H1 (cell line): ENCODE results near the gene TMUB2. TPM values are rescaled to one million over a fixed set of nuclear protein-coding genes. Genes with fewer than 3 reads are reported as not detected.

Experiments
- CTCF ChIA-PET: fragments of 300-600 bp; sonication (Branson Sonifier 250); formaldehyde crosslinking; loops from one replicate; lab custom pipeline; 2021; ENCODE audit not compliant: partially characterized antibody; lab: Charles Lee
- POLR2A ChIA-PET: fragments of 300-600 bp; sonication (Branson Sonifier 250); formaldehyde crosslinking; loops from one replicate; lab custom pipeline; 2021; ENCODE audit warnings: inconsistent platforms; ENCODE audit not compliant: partially characterized antibody; lab: Charles Lee
- DNase-seq, 2 experiments: peaks; one replicate each; pipeline versions ENCODE4 v3.0.0 to v3.0.0-alpha.2; 2010 to 2022; ENCODE audit warnings: low spot score in 2 of 2, low read depth in 1 of 2, mixed read lengths in 1 of 2
- FAIRE-seq: peaks from 2 replicates; lab custom pipeline; 2011; peaks lifted over from hg19 to GRCh38; lab: Jason Lieb, UNC
- H2AFZ ChIP-seq: 2 replicates; pipeline ENCODE4 v1.8.1; 2012; ENCODE audit warnings: low read length, inconsistent platforms
- H2AK5ac ChIP-seq: 2 replicates; pipeline ENCODE4 v1.6.1; 2013; ENCODE audit warnings: low read depth, low read length
- H2BK120ac ChIP-seq: replicated peaks from 2 replicates; pipeline ENCODE3; 2013; ENCODE audit warnings: low read depth, low read length, inconsistent platforms
- H2BK12ac ChIP-seq: 2 replicates; pipeline ENCODE4 v1.6.1; 2013; ENCODE audit warnings: low read depth, low read length
- H2BK15ac ChIP-seq: 2 replicates; pipeline ENCODE4 v1.6.1; 2013; ENCODE audit warnings: low read length
- H2BK20ac ChIP-seq: 2 replicates; pipeline ENCODE4 v1.6.1; 2013; ENCODE audit warnings: low read length
- H2BK5ac ChIP-seq: 2 replicates; pipeline ENCODE4 v1.6.1; 2013; ENCODE audit warnings: low read depth, low read length
- H3K14ac ChIP-seq: 2 replicates; pipeline ENCODE4 v1.6.1; 2013; ENCODE audit warnings: inconsistent platforms; ENCODE audit not compliant: insufficient read length
- H3K18ac ChIP-seq: 2 replicates; pipeline ENCODE4 v1.6.1; 2013; ENCODE audit warnings: low read length; ENCODE audit errors: extremely low read depth
- H3K23ac ChIP-seq: 2 replicates; pipeline ENCODE4 v1.6.1; 2013; ENCODE audit warnings: inconsistent platforms; ENCODE audit not compliant: insufficient read length
- H3K23me2 ChIP-seq: 2 replicates; pipeline ENCODE4 v1.6.1; 2013; ENCODE audit warnings: low read depth, low read length
- H3K27ac ChIP-seq: 2 replicates; pipeline ENCODE4 v1.6.1; 2011; ENCODE audit warnings: low read depth, low read length, inconsistent platforms
- H3K27me3 ChIP-seq, 4 experiments: replicated peaks in 1 of 4; 1 replicate in 1 of 4; 2 replicates in 3 of 4; pipeline versions ENCODE4 v1.6.1 to v1.8.1; 2011 to 2013; ENCODE audit warnings: low read length in 3 of 4, mild to moderate bottlenecking in 3 of 4, inconsistent platforms in 2 of 4, mixed read lengths in 2 of 4, moderate library complexity in 1 of 4; ENCODE audit not compliant: control insufficient read depth in 3 of 4, insufficient read depth in 3 of 4; ENCODE audit errors: extremely low read depth in 1 of 4
- H3K36me3 ChIP-seq, 4 experiments: 2 replicates each; pipeline versions ENCODE4 v1.6.1 to v1.8.1; 2011 to 2013; ENCODE audit warnings: mild to moderate bottlenecking in 4 of 4, low read length in 3 of 4, moderate library complexity in 2 of 4, control low read depth in 1 of 4, inconsistent platforms in 1 of 4; ENCODE audit not compliant: insufficient read depth in 4 of 4, control insufficient read depth in 2 of 4
- H3K4ac ChIP-seq: replicated peaks from 2 replicates; pipeline ENCODE3; 2013; ENCODE audit warnings: low read length, low read depth, mixed read lengths, inconsistent platforms; ENCODE audit not compliant: insufficient read length
- H3K4me1 ChIP-seq, 4 experiments: replicated peaks in 1 of 4; 1 replicate in 1 of 4; 2 replicates in 3 of 4; pipeline versions ENCODE4 v1.6.1 to v1.8.1; 2011 to 2013; ENCODE audit warnings: low read length in 3 of 4, inconsistent platforms in 2 of 4, mixed read lengths in 1 of 4; ENCODE audit not compliant: insufficient read depth in 4 of 4, control insufficient read depth in 3 of 4
- H3K4me2 ChIP-seq, 2 experiments: 2 replicates each; pipeline versions ENCODE4 v1.6.1 to v1.8.1; 2011 to 2013; ENCODE audit warnings: low read depth in 2 of 2, low read length in 2 of 2, control low read depth in 1 of 2, inconsistent platforms in 1 of 2, mild to moderate bottlenecking in 1 of 2; ENCODE audit not compliant: insufficient read depth in 1 of 2
- H3K4me3 ChIP-seq, 4 experiments: fragments of 200-600, 300-600 bp in 1 of 4; sonication (generic), shearing (Covaris generic), sonication (Bioruptor Twin) in 1 of 4; 2 replicates each; pipeline versions ENCODE4 v1.5.1 to v1.8.1; 2011 to 2016; ENCODE audit warnings: low read length in 4 of 4, low read depth in 3 of 4, control low read depth in 2 of 4, inconsistent platforms in 2 of 4, mild to moderate bottlenecking in 2 of 4, mixed read lengths in 1 of 4, moderate library complexity in 1 of 4; ENCODE audit not compliant: insufficient read depth in 2 of 4; ENCODE audit errors: extremely low read depth in 1 of 4
- H3K56ac ChIP-seq: replicated peaks from 2 replicates; pipeline ENCODE3; 2013; ENCODE audit warnings: low read depth, mild to moderate bottlenecking, mixed read lengths, low read length, inconsistent platforms; ENCODE audit not compliant: insufficient read length
- H3K79me1 ChIP-seq: 2 replicates; pipeline ENCODE4 v1.6.1; 2013; ENCODE audit warnings: low read depth, low read length, control low read depth
- H3K79me2 ChIP-seq, 2 experiments: 2 replicates each; pipeline versions ENCODE4 v1.6.1 to v1.8.1; 2012 to 2013; ENCODE audit warnings: low read length in 2 of 2, mild to moderate bottlenecking in 2 of 2, inconsistent platforms in 1 of 2; ENCODE audit not compliant: insufficient read depth in 2 of 2, control insufficient read depth in 1 of 2
- H3K9ac ChIP-seq, 4 experiments: replicated peaks in 1 of 4; 1 replicate in 1 of 4; 2 replicates in 3 of 4; pipeline versions ENCODE4 v1.6.1 to v1.8.1; 2011 to 2013; ENCODE audit warnings: low read depth in 3 of 4, low read length in 3 of 4, control low read depth in 2 of 4, mild to moderate bottlenecking in 2 of 4, moderate library complexity in 2 of 4, inconsistent platforms in 1 of 4; ENCODE audit errors: extremely low read depth in 1 of 4
- H3K9me3 ChIP-seq, 2 experiments: 2 replicates each; pipeline versions ENCODE4 v1.6.1 to v1.8.1; 2012 to 2013; ENCODE audit warnings: mild to moderate bottlenecking in 2 of 2, moderate library complexity in 2 of 2, control low read depth in 1 of 2, inconsistent platforms in 1 of 2, low read depth in 1 of 2, low read length in 1 of 2, mixed read lengths in 1 of 2; ENCODE audit not compliant: insufficient read depth in 2 of 2
- H4K20me1 ChIP-seq, 2 experiments: replicated peaks in 1 of 2; 2 replicates each; pipeline versions ENCODE3 to v1.8.1; 2011 to 2013; ENCODE audit warnings: inconsistent platforms in 2 of 2, low read length in 2 of 2, mild to moderate bottlenecking in 1 of 2; ENCODE audit not compliant: insufficient read depth in 2 of 2, control insufficient read depth in 1 of 2
- H4K5ac ChIP-seq: 2 replicates; pipeline ENCODE4 v1.6.1; 2013; ENCODE audit warnings: low read length, low read depth, mixed read lengths, inconsistent platforms; ENCODE audit not compliant: insufficient read length
- H4K8ac ChIP-seq: 2 replicates; pipeline ENCODE4 v1.8.0; 2013; ENCODE audit warnings: mild to moderate bottlenecking, moderate library complexity, low read length, inconsistent platforms; ENCODE audit not compliant: insufficient read depth; ENCODE audit errors: extremely low read depth
- H4K91ac ChIP-seq: replicated peaks from 2 replicates; pipeline ENCODE3; 2013; ENCODE audit warnings: low read length, mixed read lengths, inconsistent platforms; ENCODE audit not compliant: insufficient read length
- NRF1 ChIP-seq: IDR thresholded peaks from 2 replicates; pipeline ENCODE4 v1.6.1; 2011; ENCODE audit warnings: mild to moderate bottlenecking, low read depth, low read length, improper control_type of control experiment
- ZNF274 ChIP-seq: IDR thresholded peaks from 2 replicates; pipeline ENCODE4 v1.7.0; 2012; ENCODE audit warnings: low read length, borderline replicate concordance; ENCODE audit errors: extremely low read depth
- WGBS, 2 experiments: shearing (Covaris generic) in 1 of 2; methylation state at CpG; one replicate each; pipeline versions ENCODE4 v1.1.6 to v1.1.7; 2013 to 2015; ENCODE audit warnings: low lambda C conversion rate in 2 of 2, mixed read lengths in 2 of 2, inconsistent platforms in 1 of 2, low coverage in 1 of 2, missing lambda C conversion rate in 1 of 2; ENCODE audit not compliant: insufficient replicate concordance in 2 of 2, insufficient coverage in 1 of 2, insufficient read length in 1 of 2; ENCODE audit errors: extremely low coverage in 1 of 2, missing lambda C conversion rate in 1 of 2; 5-methylcytosine and 5-hydroxymethylcytosine counted together
- polyA plus RNA-seq, 7 experiments: library from polyadenylated mRNA; depleted of rRNA in 3 of 7; stranded (reverse) in 5 of 7; unstranded in 2 of 7; fragments of >200 nt in 5 of 7; fragments of 200-250 nt in 2 of 7; gene quantifications; 1 replicate in 5 of 7; 2 replicates in 1 of 7; 4 replicates in 1 of 7; pipeline versions ENCODE4 v1.2.1 to v1.2.3, GENCODE V29; 2011 to 2013; ENCODE audit warnings: missing spikeins in 2 of 7, mixed read lengths in 2 of 7
- total RNA-seq: library from RNA; stranded (reverse); fragmentation: NEBNext Ultra II Directional; extraction: Animal tissue kit (Norgen Biotek cat#: 25700); gene quantifications from 2 replicates; pipeline ENCODE4 v1.2.1, GENCODE V29; 2021

The TMUB2 gene
- total and polyA plus RNA-seq, 2 of the 8 experiments (the other 6 are each of a cell fraction or from before 2014, with no cell fraction given) = 18.5 to 30.5 TPM

DNA sequence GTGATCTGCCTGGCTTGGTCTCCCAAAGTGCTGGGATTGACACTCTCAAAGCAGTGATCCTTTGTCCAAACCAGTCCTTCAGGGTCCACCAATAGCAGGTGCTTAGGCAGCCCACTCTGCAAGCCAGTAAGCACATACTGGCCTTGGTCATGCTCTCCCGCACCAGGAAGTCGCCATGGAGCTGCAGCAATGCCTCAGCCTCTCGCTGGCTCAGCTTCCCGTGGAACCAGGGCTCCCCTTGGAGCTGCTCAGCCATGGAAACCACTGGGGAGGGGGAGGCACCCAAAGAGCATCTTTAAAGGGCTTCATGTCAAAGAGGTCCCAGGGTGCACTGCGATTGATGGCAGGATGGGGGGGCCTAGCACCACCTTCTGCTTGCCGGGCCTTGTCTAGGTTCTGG, 42.3 kb downstream of the TMUB2 start:
- H3K18ac ChIP-seq = no peak overlapping the region
- ChIA-PET CTCF (interaction anchor here (0.8 to 2.1 kb wide), 7 partner anchors 11 to 122 kb away, joined by 3 to 9 read pairs (median 4); no protein-coding TSS in a partner anchor), POLR2A (interaction anchor here (1.0 kb wide), 1 partner anchor 59 kb away, joined by 3 read pairs; no protein-coding TSS in a partner anchor)
- H3K4me2 ChIP-seq = no peak overlapping the region
- H3K4me3 ChIP-seq = no peak overlapping the region
- no peak overlapping the region for H2BK15ac ChIP-seq
- no peak overlapping the region for H3K23ac ChIP-seq
- no peaks in the 10 kb centered on the region for H3K9me3 ChIP-seq
- no peaks in the 10 kb centered on the region for H4K20me1 ChIP-seq
- FAIRE-seq (no peak), DNase-seq (no peak)
- H3K79me2 ChIP-seq = no peaks in the 10 kb centered on the region
- H4K91ac ChIP-seq = no peak overlapping the region
- H3K36me3 ChIP-seq = no peaks in the 10 kb centered on the region
- no peak overlapping the region for H4K5ac ChIP-seq
- no peak overlapping the region for H2BK20ac ChIP-seq
- no peak overlapping the region for H3K4ac ChIP-seq
- no peak overlapping the region for H3K14ac ChIP-seq
- H2BK12ac ChIP-seq = no peak overlapping the region
- WGBS, 2 experiments = 93% methylated on average over 6 of the region's 6 CpGs; no CpG with 5 or more reads in 1 of the 2 experiments
- no peak overlapping the region for H4K8ac ChIP-seq
- no peak overlapping the region for H3K56ac ChIP-seq
- H3K4me1 ChIP-seq = no peaks in the 10 kb centered on the region
- H3K79me1 ChIP-seq = no peaks in the 10 kb centered on the region; the same call in 1 of the 2 replicates
- no peak overlapping the region for H2AK5ac ChIP-seq
- no peak overlapping the region for H3K27ac ChIP-seq
- H3K9ac ChIP-seq = no peak overlapping the region
- no peak overlapping the region for H2BK120ac ChIP-seq
- H3K27me3 ChIP-seq = no peaks in the 10 kb centered on the region; a peak in 1 of 7 replicates
- no peak overlapping the region for H2BK5ac ChIP-seq
- no peak overlapping the region for H2AFZ ChIP-seq
- H3K23me2 ChIP-seq = no peaks in the 10 kb centered on the region
- TF ChIP-seq ZNF274 = no peak
- TF ChIP-seq NRF1 = no peak
